Measurements from ENCODE around the gene DGCR6. TPM values are rescaled to one million over a fixed set of nuclear protein-coding genes. Genes with fewer than 3 reads are reported as not detected.
"Not testable (repeated sequence)": the region's sequence is repeated elsewhere in the genome, so short reads cannot be mapped to it uniquely, and the experiment has no call there.

DGCR6 gene
- total and polyA plus RNA-seq, 2 donors (not counting 1 experiment from before 2014, with no cell fraction given), result 0.56 to 0.83 TPM

GRCh38 chr22:18954303-18954989 is 48.3 kb downstream of the DGCR6 start:
- H3K9ac ChIP-seq (ENCODE audit: insufficient read depth, low read length); H3K4me2 ChIP-seq (ENCODE audit: extremely low read depth, insufficient read depth, low read length); H3K27me3 ChIP-seq (ENCODE audit: control insufficient read depth, insufficient read depth, low read length); H4K20me1 ChIP-seq (ENCODE audit: control insufficient read depth, extremely low read depth, insufficient read depth, low read length); H3K36me3 ChIP-seq (ENCODE audit: control insufficient read depth, insufficient read depth, low read length); H3K27ac ChIP-seq (ENCODE audit: insufficient read depth, low read length); H3K9me3 ChIP-seq (ENCODE audit: control insufficient read depth, insufficient read depth, low read depth, low read length); H2AFZ ChIP-seq (ENCODE audit: low read length); H3K79me2 ChIP-seq (ENCODE audit: control insufficient read depth, insufficient read depth, low read length); H3K4me3 ChIP-seq (replicated peaks in 1 of 4; ENCODE audit: control extremely low read depth in 1 of 4, insufficient read depth in 1 of 4, low read depth in 3 of 4, low read length in 4 of 4); H3K4me1 ChIP-seq (ENCODE audit: control insufficient read depth, extremely low read depth, insufficient read depth, low read length): not testable (repeated sequence)
- TF ChIP-seq, protein P1, sequence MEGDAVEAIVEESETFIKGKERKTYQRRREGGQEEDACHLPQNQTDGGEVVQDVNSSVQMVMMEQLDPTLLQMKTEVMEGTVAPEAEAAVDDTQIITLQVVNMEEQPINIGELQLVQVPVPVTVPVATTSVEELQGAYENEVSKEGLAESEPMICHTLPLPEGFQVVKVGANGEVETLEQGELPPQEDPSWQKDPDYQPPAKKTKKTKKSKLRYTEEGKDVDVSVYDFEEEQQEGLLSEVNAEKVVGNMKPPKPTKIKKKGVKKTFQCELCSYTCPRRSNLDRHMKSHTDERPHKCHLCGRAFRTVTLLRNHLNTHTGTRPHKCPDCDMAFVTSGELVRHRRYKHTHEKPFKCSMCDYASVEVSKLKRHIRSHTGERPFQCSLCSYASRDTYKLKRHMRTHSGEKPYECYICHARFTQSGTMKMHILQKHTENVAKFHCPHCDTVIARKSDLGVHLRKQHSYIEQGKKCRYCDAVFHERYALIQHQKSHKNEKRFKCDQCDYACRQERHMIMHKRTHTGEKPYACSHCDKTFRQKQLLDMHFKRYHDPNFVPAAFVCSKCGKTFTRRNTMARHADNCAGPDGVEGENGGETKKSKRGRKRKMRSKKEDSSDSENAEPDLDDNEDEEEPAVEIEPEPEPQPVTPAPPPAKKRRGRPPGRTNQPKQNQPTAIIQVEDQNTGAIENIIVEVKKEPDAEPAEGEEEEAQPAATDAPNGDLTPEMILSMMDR (conservative IDR thresholded peaks at IDR 0.05 in 1 of 2, IDR thresholded peaks at IDR 0.05 in 1 of 2; ENCODE audit: low read depth in 1 of 2, low read length in 2 of 2), result peak; percentile 68
- DNase-seq (ENCODE audit: low read depth in 2 of 2), result peak; percentile 16 to 33

- no peaks in the 10 kb centered on the region for H3K4me1 ChIP-seq (ENCODE audit: control insufficient read depth, extremely low read depth, insufficient read depth, low read length)
- TF ChIP-seq, protein P1 (conservative IDR thresholded peaks at IDR 0.05 in 1 of 2, IDR thresholded peaks at IDR 0.05 in 1 of 2; ENCODE audit: low read depth in 1 of 2, low read length in 2 of 2), result no peak
- no peak for TF ChIP-seq EZH2 (IDR thresholded peaks at IDR 0.05; ENCODE audit: low read length, missing control alignments)
- no peaks in the 10 kb centered on the region for H3K27me3 ChIP-seq (ENCODE audit: control insufficient read depth, insufficient read depth, low read length)
- H3K9me3 ChIP-seq (ENCODE audit: control insufficient read depth, insufficient read depth, low read depth, low read length), result no peaks in the 10 kb centered on the region
- H3K79me2 ChIP-seq (ENCODE audit: control insufficient read depth, insufficient read depth, low read length), result no peaks in the 10 kb centered on the region
- H3K36me3 ChIP-seq (ENCODE audit: control insufficient read depth, insufficient read depth, low read length), result no peaks in the 10 kb centered on the region
- no peaks in the 10 kb centered on the region for H4K20me1 ChIP-seq (ENCODE audit: control insufficient read depth, extremely low read depth, insufficient read depth, low read length)
- H3K4me3 ChIP-seq (replicated peaks in 1 of 4; ENCODE audit: control extremely low read depth in 1 of 4, insufficient read depth in 1 of 4, low read depth in 3 of 4, low read length in 4 of 4), result no peak overlapping the region
- no peak for DNase-seq (ENCODE audit: low read depth in 2 of 2)
- no peak overlapping the region for H3K9ac ChIP-seq (ENCODE audit: insufficient read depth, low read length)
- H3K27ac ChIP-seq (ENCODE audit: insufficient read depth, low read length), result no peak overlapping the region
- no peak overlapping the region for H3K4me2 ChIP-seq (ENCODE audit: extremely low read depth, insufficient read depth, low read length)
- H2AFZ ChIP-seq (ENCODE audit: low read length), result no peak overlapping the region
These were observed 49.0 kb downstream of the DGCR6 start for GRCh38 chr22:18954990-18955571.

GRCh38 chr22:18955696-18956095 is 49.6 kb downstream of the DGCR6 start:
- Histone ChIP-seq H2AFZ (ENCODE audit: low read length) (no peak overlapping the region), H3K79me2 (ENCODE audit: control insufficient read depth, insufficient read depth, low read length) (no peaks in the 10 kb centered on the region), H3K4me2 (ENCODE audit: extremely low read depth, insufficient read depth, low read length) (no peak overlapping the region), H3K36me3 (ENCODE audit: control insufficient read depth, insufficient read depth, low read length) (no peaks in the 10 kb centered on the region), H3K4me3 (replicated peaks in 1 of 4; ENCODE audit: control extremely low read depth in 1 of 4, insufficient read depth in 1 of 4, low read depth in 3 of 4, low read length in 4 of 4) (no peak overlapping the region), H3K9ac (ENCODE audit: insufficient read depth, low read length) (no peak overlapping the region), H3K4me1 (ENCODE audit: control insufficient read depth, extremely low read depth, insufficient read depth, low read length) (no peaks in the 10 kb centered on the region), H3K9me3 (ENCODE audit: control insufficient read depth, insufficient read depth, low read depth, low read length) (no peaks in the 10 kb centered on the region), H3K27ac (ENCODE audit: insufficient read depth, low read length) (no peak overlapping the region), H3K27me3 (ENCODE audit: control insufficient read depth, insufficient read depth, low read length) (no peaks in the 10 kb centered on the region), H4K20me1 (ENCODE audit: control insufficient read depth, extremely low read depth, insufficient read depth, low read length) (no peaks in the 10 kb centered on the region)
- no peak for DNase-seq (ENCODE audit: low read depth in 2 of 2)
- TF ChIP-seq, protein P1 (conservative IDR thresholded peaks at IDR 0.05 in 1 of 2, IDR thresholded peaks at IDR 0.05 in 1 of 2; ENCODE audit: low read depth in 1 of 2, low read length in 2 of 2), result no peak
- TF ChIP-seq EZH2 (IDR thresholded peaks at IDR 0.05; ENCODE audit: low read length, missing control alignments), result no peak

DNA sequence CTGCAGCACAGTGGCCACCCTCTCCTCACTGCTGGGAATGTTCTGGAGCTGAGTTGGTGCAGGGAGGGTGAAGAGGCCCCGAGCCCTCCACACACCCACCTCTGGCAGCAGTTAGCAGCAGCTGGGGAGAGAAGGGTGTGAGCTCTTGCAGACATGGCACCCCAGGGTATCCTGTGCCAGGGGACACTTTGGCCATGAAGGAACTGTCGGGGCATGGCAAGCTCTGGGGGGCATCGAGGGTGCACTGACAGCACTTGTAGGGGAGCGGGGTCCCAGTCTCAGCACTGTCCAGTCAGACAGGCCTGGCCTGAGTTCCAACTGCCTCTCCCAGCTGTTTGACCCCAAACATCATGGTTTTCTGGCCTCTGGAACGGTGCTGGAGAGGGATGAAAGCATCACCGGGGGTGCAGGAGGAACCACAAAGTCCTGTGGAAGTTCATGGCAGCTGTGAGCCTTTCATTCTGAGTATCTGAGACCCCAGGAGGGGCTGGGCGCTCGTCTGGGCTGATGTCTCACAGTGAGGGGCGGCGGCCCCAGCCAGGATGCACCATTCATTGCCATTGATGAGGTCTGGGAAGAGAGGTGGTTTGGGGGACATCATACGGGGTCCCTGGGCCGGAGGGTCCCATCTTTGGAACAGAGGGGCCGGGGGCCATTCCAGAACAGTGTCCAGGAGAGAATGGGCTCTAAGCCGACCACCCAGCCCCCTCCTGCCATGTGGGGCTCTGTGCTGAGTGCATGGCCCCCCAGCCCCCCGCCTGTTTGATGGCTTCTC is 50.2 kb downstream of the DGCR6 start:
- not testable (repeated sequence) for H3K9ac ChIP-seq (ENCODE audit: insufficient read depth, low read length); H4K20me1 ChIP-seq (ENCODE audit: control insufficient read depth, extremely low read depth, insufficient read depth, low read length); DNase-seq (ENCODE audit: low read depth in 2 of 2); H2AFZ ChIP-seq (ENCODE audit: low read length); H3K27me3 ChIP-seq (ENCODE audit: control insufficient read depth, insufficient read depth, low read length); H3K4me2 ChIP-seq (ENCODE audit: extremely low read depth, insufficient read depth, low read length); H3K36me3 ChIP-seq (ENCODE audit: control insufficient read depth, insufficient read depth, low read length); H3K4me3 ChIP-seq (replicated peaks in 1 of 4; ENCODE audit: control extremely low read depth in 1 of 4, insufficient read depth in 1 of 4, low read depth in 3 of 4, low read length in 4 of 4); H3K79me2 ChIP-seq (ENCODE audit: control insufficient read depth, insufficient read depth, low read length); H3K27ac ChIP-seq (ENCODE audit: insufficient read depth, low read length); H3K4me1 ChIP-seq (ENCODE audit: control insufficient read depth, extremely low read depth, insufficient read depth, low read length); H3K9me3 ChIP-seq (ENCODE audit: control insufficient read depth, insufficient read depth, low read depth, low read length)

All from fibroblast of lung (primary cell).